LNCaP clone FGC (cell line): Measurements from ENCODE around the gene TRAF7.

Experiments used
- DNase-seq: peaks from one replicate; pipeline ENCODE4 v3.0.0-alpha.2; 2011; ENCODE audit warnings: low read depth
- H3K4me3 ChIP-seq: 2 replicates; pipeline ENCODE4 v1.5.1; 2011; ENCODE audit warnings: mild to moderate bottlenecking, low read depth, low read length, control low read depth
- CTCF ChIP-seq: IDR thresholded peaks from 2 replicates; pipeline ENCODE4 v1.5.1; 2012; ENCODE audit warnings: mild to moderate bottlenecking; ENCODE audit not compliant: control insufficient read depth, insufficient read depth; ENCODE audit errors: extremely low read depth

TRAF7 gene

GRCh38 chr16:2165861-2166260 lies 10.3 kb downstream of the TRAF7 start:
- no peak for DNase-seq
- no peak for TF ChIP-seq CTCF
- H3K4me3 ChIP-seq, result no peak overlapping the region

DNA sequence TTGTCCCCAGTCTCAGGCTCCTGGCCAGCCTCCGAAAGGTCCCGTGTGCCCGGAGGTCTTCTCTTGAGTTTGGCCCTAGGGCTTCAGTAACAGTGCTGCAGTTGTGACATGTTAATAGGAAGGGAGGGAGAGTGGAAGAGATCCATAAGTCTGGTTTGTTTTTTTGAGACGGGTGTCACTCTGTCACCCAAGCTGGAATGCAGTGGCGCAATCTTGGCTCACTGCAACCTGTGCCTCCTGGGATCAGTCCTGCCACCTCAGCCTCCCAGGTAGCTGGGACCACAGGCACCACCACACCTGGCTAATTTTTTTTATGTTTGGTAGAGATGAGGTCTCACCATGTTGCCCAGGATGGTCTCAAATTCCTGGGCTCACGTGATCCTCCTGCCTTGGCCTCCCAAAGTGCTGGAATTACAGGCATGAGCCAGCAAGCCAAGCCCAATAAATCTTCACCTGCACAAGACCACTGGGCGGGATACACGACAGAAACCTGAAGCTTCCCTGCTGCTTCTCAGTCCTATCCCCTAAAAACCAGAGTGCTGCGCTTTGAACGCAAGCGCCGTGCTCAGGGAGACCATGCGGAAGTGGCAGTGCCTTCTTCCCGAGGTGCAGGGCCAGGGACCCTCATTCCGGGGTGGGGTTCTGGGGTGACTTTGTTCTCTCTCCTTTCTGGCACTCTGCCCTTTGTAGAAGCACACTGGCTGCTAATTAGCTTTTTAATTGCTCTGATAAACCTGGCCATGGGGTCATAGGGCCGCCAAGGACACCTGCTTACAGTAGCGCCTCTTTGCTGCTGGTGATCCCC lies 10.9 kb downstream of the TRAF7 start:
- no peak for TF ChIP-seq CTCF
- no peak for DNase-seq
- no peak overlapping the region for H3K4me3 ChIP-seq

DNA sequence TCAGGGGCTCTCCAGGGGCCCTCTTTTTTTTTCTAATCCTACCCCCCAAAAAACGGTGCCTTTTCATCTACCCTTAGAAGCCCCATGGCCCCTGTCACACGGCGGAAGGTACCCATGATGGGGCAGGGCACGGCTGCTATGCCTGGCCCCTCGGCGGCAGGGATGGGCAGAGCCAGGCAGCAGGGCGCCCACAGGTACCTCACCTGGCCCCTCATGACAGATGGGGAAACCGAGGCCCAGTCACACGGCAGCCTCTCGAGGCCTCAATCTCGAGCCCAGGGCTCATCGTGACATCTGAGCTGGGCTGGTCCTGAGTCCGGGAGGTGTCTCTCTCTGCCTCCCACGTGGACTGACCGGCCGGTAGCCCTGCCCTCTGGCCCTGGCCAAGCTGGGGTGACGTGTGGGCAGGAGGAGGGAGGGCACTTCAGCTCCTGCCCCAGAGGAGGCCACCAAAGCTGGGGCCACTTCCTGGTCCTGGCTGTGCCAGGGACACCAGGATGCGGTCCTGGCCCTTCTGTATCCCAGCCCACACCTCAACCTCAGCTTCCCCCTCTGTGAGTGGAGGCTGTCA lies 11.6 kb downstream of the TRAF7 start:
- TF ChIP-seq CTCF, result no peak
- no peak for DNase-seq
- H3K4me3 ChIP-seq, result no peak overlapping the region

DNA sequence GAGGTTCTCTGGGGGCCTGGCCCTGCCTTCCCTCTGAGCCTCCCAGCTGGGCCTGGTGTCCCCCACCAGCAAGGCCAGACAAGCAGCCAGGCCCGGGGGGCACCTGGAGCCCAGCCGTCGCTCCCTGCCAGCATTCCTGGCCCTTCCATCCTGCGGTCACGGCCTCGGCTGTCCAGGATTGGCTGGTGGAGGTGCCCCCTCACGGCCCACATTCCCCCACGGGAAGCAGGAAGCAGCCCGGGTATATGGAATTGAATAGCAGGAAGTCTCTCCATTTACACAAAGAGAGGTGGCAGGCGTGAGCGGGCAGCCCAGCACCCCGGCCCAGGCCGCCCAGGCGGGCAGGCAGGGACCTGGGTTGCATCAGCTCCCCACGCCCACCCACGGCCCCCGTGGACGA lies 14.5 kb downstream of the TRAF7 start:
- TF ChIP-seq CTCF, result no peak
- no peak for DNase-seq
- H3K4me3 ChIP-seq, result no peak overlapping the region

DNA sequence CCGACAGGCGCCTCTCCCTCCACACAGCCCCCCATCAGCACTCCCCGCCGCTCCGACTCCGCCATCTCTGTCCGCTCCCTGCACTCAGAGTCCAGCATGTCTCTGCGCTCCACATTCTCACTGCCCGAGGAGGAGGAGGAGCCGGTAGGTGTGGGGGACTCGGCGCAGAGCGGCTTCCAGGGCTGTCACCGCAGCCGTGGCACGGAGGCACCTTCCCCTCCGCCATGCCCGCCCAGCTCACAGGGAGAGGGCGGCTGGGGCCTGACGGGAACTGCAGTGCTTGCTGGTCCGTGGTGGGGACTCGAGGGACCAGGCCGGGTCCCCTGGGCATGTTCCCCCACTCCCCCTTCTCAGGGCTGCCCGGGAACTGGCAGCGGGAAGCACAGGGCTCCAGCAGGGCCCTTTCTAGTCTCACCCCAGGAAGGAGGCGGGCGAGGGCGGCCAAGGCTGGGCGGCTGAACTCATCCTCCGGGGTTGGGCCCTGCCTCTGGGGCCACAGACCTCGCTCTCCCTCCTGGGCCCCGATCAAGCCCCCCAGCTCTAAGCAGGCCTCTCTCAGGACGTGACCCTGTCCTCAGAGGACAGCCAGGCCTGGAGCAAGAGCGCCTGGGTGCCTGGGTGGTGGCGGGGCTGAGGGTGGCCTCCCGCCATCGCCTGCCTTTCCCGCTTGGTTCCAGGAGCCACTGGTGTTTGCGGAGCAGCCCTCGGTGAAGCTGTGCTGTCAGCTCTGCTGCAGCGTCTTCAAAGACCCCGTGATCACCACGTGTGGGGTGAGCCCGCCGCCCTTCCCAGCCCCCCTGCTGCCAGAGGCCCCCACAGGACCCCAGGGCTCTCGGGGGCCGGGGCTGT lies 15.2 kb downstream of the TRAF7 start:
- no peak overlapping the region for H3K4me3 ChIP-seq
- DNase-seq, result no peak
- no peak for TF ChIP-seq CTCF

DNA sequence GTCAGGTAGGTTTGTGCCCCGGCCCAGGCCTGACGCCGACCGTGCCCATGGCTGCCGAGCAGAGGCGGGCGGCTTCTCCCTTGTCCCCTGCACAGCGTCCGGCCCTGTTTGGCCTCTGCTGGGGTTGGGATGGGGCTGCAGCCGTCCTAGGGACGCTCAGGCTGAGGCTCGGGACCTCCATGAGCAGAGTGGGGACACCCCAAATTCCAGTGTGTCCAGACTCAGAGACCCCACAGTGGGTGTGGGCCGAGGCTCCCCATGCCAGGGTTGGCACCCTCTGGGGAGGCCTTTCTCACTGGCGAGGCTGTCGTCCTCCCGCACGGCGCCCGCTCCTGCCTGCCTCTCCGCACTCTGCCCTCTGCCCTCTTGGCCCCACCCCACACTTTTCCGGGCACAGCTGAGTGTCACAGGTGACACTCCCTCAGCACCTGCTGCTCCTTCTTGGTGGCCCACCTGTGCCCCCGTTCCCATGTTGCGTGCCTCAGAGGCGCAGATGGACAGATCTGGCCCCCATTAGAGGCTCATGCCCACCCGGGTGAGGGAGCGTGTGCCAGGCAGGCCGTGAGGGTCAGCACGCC lies 16.1 kb downstream of the TRAF7 start:
- no peak for DNase-seq
- no peak overlapping the region for H3K4me3 ChIP-seq
- TF ChIP-seq CTCF, result no peak
